ENCODE measurements around the gene RRAS2.

The RRAS2 gene

GRCh38 chr11:14230407-14230806 lies 128.6 kb downstream of the RRAS2 start:
- in situ Hi-C loops (cut with MboI; ENCODE audit: low sequenced_read_pairs) = no loop called here

- in situ Hi-C loops (cut with MboI; ENCODE audit: low sequenced_read_pairs) = no loop called here
Observed at GRCh38 chr11:14229472-14229871, 129.5 kb downstream of the RRAS2 start.

- in situ Hi-C loops (cut with MboI; ENCODE audit: low sequenced_read_pairs) = no loop called here
Observed at GRCh38 chr11:14228356-14228755, 130.6 kb downstream of the RRAS2 start.
